Hepatocyte (in vitro differentiated cells): ENCODE data around the gene CYP4X1.

ENCODE experiments used
- EZH2 ChIP-seq: fragments of 200-600 bp; sonication (generic); IDR thresholded peaks from 2 replicates; pipeline ENCODE4 v1.6.1; 2016; ENCODE audit warnings: antibody characterized with exemption, mild to moderate bottlenecking, borderline replicate concordance
- TF ChIP-seq, protein P1 (sequence below): fragments of 200-600 bp; sonication (generic); IDR thresholded peaks from 2 replicates; pipeline ENCODE4 v1.5.1; 2016; ENCODE audit warnings: antibody characterized with exemption, mild to moderate bottlenecking; ENCODE audit not compliant: poor library complexity

DNA sequence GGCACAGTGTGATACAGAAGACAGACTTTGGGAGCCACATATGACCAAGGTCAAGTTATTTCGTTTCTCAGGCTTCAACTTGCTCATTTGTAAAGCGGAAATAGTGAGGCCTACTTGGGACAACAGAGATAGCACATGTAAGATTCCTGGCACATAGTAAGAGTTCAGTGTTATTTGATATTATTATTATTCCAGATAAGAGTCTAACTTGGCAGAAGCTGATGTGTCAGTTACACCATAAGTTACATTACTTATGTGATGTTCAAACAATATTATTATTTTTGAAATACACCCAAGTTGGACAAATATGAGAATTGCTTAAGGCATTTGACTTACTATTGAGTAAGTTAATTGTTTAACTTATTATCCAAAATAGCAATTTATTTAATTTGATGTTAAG lies 10.2 kb upstream of the CYP4X1 start:
- TF ChIP-seq, protein P1, sequence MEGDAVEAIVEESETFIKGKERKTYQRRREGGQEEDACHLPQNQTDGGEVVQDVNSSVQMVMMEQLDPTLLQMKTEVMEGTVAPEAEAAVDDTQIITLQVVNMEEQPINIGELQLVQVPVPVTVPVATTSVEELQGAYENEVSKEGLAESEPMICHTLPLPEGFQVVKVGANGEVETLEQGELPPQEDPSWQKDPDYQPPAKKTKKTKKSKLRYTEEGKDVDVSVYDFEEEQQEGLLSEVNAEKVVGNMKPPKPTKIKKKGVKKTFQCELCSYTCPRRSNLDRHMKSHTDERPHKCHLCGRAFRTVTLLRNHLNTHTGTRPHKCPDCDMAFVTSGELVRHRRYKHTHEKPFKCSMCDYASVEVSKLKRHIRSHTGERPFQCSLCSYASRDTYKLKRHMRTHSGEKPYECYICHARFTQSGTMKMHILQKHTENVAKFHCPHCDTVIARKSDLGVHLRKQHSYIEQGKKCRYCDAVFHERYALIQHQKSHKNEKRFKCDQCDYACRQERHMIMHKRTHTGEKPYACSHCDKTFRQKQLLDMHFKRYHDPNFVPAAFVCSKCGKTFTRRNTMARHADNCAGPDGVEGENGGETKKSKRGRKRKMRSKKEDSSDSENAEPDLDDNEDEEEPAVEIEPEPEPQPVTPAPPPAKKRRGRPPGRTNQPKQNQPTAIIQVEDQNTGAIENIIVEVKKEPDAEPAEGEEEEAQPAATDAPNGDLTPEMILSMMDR, result no peak
- no peak for TF ChIP-seq EZH2
